ENCODE data around the gene NR1H4.
"Not testable (repeated sequence)": the region's sequence is repeated elsewhere in the genome, so short reads cannot be mapped to it uniquely, and the experiment has no call there.

Gene NR1H4

DNA sequence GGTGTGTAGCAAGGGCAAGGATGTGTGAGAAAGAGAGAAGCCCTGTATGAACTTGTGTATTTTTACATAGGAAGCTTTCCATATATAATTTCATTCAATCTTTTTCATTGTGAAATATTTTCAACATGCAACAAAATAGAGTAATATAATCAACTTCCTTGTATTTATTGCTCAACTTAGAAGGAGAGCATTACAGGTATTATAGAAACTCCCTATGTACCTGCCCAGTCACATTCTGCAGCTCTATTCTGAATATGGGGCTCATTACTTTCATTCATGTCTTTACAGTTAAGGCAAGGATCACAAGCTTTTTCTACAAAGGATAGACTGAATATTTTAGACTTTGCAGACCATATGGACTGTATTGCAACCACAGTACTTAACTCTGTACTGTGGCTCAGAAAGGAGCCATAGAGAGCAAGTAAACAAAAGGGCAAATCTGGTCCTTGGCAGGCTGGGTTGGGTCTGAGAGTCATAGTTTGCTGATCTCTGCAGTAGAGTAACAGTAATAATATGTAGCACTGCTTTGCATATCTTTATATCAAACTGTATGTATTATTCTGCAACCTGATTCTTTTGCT, 11.3 kb downstream of the NR1H4 start:
- H3K4me1 Mint-ChIP-seq (ENCODE audit: low read depth): no peaks in the 10 kb centered on the region
- peaks cover 3% of the 10 kb centered on the region for H3K27me3 Mint-ChIP-seq
- no peaks in the 10 kb centered on the region for H3K36me3 Mint-ChIP-seq (ENCODE audit: low read depth)
- H3K9me3 Mint-ChIP-seq: no peaks in the 10 kb centered on the region
- no peak overlapping the region for H3K4me3 Mint-ChIP-seq
- intact Hi-C loops (cut with micrococcal nuclease): no loop called here
- no peak overlapping the region for H3K27ac Mint-ChIP-seq

DNA sequence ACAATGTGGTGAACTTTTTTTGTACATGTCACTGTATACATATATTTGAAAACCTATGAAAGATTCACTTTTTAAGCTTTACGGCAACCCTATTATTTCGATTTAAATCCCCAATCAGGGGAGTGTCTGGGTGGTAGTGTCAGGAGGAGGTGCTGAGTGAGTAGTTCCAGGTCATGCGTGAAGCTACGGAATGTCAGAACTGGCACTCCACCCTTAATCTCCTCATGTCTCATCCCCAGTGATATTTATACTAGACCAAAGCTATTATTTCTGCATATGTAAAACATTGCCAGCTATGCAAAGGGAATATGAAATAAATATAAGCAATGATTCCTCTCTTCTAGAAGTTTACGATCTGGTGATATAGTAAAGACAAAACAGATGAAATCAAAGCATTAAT, 12.3 kb downstream of the NR1H4 start:
- intact Hi-C loops (cut with micrococcal nuclease): no loop called here
- Mint-ChIP-seq H3K27ac (no peak overlapping the region), H3K36me3 (ENCODE audit: low read depth) (no peaks in the 10 kb centered on the region), H3K4me3 (no peak overlapping the region), H3K4me1 (ENCODE audit: low read depth) (no peaks in the 10 kb centered on the region), H3K9me3 (no peaks in the 10 kb centered on the region), H3K27me3 (peaks cover 3% of the 10 kb centered on the region)

DNA sequence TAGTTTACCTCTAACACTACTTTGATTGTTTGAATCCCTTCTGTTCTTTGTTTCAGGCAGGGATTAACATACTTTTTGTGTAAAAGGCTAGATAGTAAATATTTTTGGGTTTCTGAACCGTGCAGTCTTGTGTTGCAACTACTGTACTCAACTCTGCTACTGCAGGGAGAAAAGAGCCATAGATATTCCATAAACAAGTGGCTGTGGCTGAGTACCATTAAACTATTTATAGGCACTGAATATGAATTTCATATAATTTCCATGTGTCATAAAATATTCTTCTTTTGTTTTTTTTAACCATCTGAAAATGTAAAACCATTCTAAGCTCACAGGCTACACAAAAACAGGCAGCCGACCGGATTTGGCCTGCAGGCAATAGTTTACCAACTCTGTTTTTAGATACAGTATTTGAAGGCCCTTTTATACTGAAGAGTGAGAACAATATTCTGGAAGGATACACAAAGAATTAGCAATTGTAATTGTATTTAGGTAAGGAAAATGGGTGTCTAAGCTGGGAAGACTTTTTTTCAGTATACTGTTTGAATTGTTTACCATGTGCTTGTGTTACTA, 15.7 kb downstream of the NR1H4 start:
- Mint-ChIP-seq H3K9me3 (no peaks in the 10 kb centered on the region), H3K36me3 (ENCODE audit: low read depth) (no peaks in the 10 kb centered on the region), H3K27ac (no peak overlapping the region), H3K27me3 (peaks cover 3% of the 10 kb centered on the region), H3K4me1 (ENCODE audit: low read depth) (no peaks in the 10 kb centered on the region), H3K4me3 (no peak overlapping the region)
- intact Hi-C loops (cut with micrococcal nuclease): no loop called here

- intact Hi-C loops (cut with micrococcal nuclease): no loop called here
- Mint-ChIP-seq H3K4me3 (no peak overlapping the region), H3K27me3 (peaks cover 3% of the 10 kb centered on the region), H3K36me3 (ENCODE audit: low read depth) (no peaks in the 10 kb centered on the region), H3K27ac (no peak overlapping the region), H3K9me3 (no peaks in the 10 kb centered on the region), H3K4me1 (ENCODE audit: low read depth) (no peaks in the 10 kb centered on the region)
Observed at GRCh38 chr12:100490056-100490455, 16.4 kb downstream of the NR1H4 start.

DNA sequence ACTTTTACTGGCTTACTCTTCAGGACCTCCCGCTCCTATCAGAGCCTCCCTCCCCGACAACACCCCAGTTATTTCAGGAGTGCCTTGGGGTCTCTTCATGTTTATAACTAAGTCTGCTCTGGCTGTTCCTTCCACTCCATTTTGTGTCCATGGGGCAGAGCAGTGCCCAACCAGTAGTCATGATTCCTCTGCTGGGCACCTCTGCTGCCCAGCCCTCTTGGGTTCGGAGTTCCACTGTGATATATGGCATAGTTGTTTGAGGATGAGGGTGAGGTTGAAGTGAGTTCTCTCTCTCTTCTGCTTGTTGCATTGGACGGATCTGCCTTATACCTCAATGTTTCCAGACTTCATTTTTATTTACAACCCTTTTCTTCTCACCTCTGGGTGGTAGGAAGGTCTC, 17.4 kb downstream of the NR1H4 start:
- no peak overlapping the region for H3K27ac Mint-ChIP-seq
- H3K27me3 Mint-ChIP-seq: peaks cover 3% of the 10 kb centered on the region
- H3K36me3 Mint-ChIP-seq (ENCODE audit: low read depth): no peaks in the 10 kb centered on the region
- H3K9me3 Mint-ChIP-seq: no peaks in the 10 kb centered on the region
- H3K4me3 Mint-ChIP-seq: no peak overlapping the region
- H3K4me1 Mint-ChIP-seq (ENCODE audit: low read depth): no peaks in the 10 kb centered on the region
- intact Hi-C loops (cut with micrococcal nuclease): no loop called here

DNA sequence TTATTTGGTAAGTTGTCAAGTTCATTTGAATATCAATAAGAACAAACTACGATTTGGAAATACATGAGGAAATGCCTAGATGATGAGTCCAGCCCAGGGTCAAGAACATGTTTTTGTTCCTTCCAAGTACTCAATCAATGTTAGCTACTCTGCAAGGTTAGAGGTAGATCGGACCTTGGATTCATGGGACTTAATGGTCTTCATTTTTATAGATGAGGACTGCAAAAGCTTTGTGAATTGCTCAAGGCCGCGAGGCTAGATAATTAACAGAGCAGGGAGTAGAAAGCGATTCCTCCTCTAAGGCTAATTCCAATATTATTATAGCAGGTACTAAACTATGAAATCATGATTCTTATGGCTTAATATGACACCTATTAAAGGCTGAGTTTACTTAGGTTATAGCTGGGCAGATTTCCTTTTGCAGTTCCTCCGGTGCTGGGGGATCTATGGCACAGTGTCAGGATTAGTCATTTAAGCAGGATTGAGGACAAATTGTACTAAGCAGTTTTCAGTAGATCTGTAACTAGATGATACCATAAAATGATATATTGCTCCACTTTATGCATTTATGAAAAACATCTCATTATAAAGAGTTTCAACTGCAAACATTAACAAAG, 19.8 kb downstream of the NR1H4 start:
- Mint-ChIP-seq H3K9me3 (no peaks in the 10 kb centered on the region), H3K4me1 (ENCODE audit: low read depth) (no peaks in the 10 kb centered on the region), H3K27ac (no peak overlapping the region), H3K27me3 (no peaks in the 10 kb centered on the region), H3K4me3 (no peak overlapping the region), H3K36me3 (ENCODE audit: low read depth) (no peaks in the 10 kb centered on the region)
- intact Hi-C loops (cut with micrococcal nuclease): no loop called here

- Mint-ChIP-seq H3K27ac (no peak overlapping the region), H3K4me3 (no peak overlapping the region), H3K4me1 (ENCODE audit: low read depth) (no peaks in the 10 kb centered on the region), H3K27me3 (no peaks in the 10 kb centered on the region), H3K9me3 (no peaks in the 10 kb centered on the region), H3K36me3 (ENCODE audit: low read depth) (no peaks in the 10 kb centered on the region)
- intact Hi-C loops (cut with micrococcal nuclease): no loop called here
Observed at GRCh38 chr12:100494026-100494425, 20.4 kb downstream of the NR1H4 start.

- Mint-ChIP-seq H3K27me3 (no peaks in the 10 kb centered on the region), H3K4me3 (no peak overlapping the region), H3K27ac (no peak overlapping the region), H3K4me1 (ENCODE audit: low read depth) (no peaks in the 10 kb centered on the region), H3K9me3 (no peaks in the 10 kb centered on the region), H3K36me3 (ENCODE audit: low read depth) (no peaks in the 10 kb centered on the region)
- intact Hi-C loops (cut with micrococcal nuclease): no loop called here
Observed at GRCh38 chr12:100494538-100494937, 20.9 kb downstream of the NR1H4 start.

DNA sequence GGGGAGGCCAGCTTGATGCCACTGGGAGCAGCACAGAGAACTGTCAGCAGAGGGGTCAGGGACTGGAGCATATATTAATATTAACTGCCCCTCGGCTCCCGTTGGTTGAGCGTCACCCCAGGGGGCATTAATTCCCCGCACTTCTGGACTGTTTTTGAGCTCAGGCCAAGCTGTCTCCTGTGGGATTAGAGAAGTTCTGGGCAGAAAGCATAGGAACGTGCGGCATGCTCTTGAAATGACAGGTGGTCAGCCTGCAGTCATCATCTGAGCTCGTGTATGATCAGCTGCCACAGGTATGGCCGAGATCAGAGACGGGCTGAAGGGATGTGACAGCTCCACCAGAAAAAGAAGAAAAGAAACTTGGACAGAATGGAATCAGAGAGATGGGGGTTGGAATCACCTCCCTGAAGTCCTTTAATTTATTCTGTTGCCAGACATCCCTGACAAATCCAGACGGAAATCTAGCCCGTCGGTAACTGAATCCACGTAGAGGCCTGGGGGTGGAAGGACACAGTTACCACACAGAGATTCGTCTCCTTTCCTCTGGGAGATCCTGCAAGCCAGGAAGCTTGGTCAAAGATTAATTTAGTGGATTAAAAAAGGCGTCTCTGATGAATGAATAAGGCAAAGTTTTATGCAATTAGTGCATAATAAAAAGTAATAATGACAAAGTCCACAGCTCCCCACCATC, 23.6 kb downstream of the NR1H4 start:
- Mint-ChIP-seq H3K27me3 (no peaks in the 10 kb centered on the region), H3K9me3 (no peaks in the 10 kb centered on the region)
- intact Hi-C loops (cut with micrococcal nuclease): no loop called here

DNA sequence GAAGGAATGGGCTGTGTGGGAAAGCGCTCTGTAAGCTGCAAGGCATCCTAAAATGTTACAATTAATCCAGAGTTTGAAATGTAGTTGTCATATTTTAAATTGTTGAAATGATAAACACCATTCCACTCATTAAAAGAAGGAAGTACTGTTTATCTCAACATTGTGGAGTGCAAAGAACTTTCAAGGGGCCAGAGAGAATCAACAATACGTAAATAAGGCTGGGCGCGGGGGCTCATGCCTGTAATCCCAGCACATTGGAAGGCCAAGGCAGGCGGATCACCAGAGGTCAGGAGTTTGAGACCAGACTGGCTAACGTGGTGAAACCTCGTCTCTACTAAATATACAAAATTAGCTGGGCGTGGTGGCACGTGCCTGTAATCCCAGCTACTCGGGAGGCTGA, 24.5 kb downstream of the NR1H4 start:
- no peaks in the 10 kb centered on the region for H3K9me3 Mint-ChIP-seq
- H3K4me3 Mint-ChIP-seq: no peak overlapping the region
- H3K4me1 Mint-ChIP-seq (ENCODE audit: low read depth): no peaks in the 10 kb centered on the region
- H3K27ac Mint-ChIP-seq: no peak overlapping the region
- intact Hi-C loops (cut with micrococcal nuclease): no loop called here
- no peaks in the 10 kb centered on the region for H3K27me3 Mint-ChIP-seq
- H3K36me3 Mint-ChIP-seq (ENCODE audit: low read depth): no peaks in the 10 kb centered on the region

More for the DNA sequence above, 23.6 kb downstream of the NR1H4 start:
- no peak overlapping the region for H3K27ac Mint-ChIP-seq
- H3K4me1 Mint-ChIP-seq (ENCODE audit: low read depth): no peaks in the 10 kb centered on the region
- H3K36me3 Mint-ChIP-seq (ENCODE audit: low read depth): no peaks in the 10 kb centered on the region
- no peak overlapping the region for H3K4me3 Mint-ChIP-seq

DNA sequence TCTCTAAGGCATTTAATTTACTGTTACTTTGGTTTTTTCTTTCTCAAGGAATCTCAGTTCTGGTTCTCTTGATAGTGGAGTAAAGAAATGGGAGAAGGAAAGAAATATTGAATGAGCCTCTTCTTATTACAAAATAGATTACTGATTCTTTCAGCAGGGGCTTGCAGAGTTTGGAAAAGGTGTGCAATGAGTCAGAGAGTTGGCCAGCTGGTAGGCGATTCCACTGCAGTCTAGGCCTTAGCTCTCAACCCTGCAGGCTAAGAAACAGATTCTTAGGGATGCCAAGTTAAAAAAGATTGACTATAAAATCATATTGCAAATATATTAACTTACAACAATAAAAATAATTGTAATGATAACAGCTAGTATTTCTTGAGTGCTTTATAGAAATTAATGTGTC, 25.8 kb downstream of the NR1H4 start:
- H3K27ac Mint-ChIP-seq: no peak overlapping the region
- no peaks in the 10 kb centered on the region for H3K27me3 Mint-ChIP-seq
- intact Hi-C loops (cut with micrococcal nuclease): no loop called here
- H3K4me3 Mint-ChIP-seq: no peak overlapping the region
- H3K36me3 Mint-ChIP-seq (ENCODE audit: low read depth): no peaks in the 10 kb centered on the region
- H3K9me3 Mint-ChIP-seq: no peaks in the 10 kb centered on the region
- H3K4me1 Mint-ChIP-seq (ENCODE audit: low read depth): no peaks in the 10 kb centered on the region

GRCh38 chr12:100502718-100503117, 29.1 kb downstream of the NR1H4 start:
- H3K4me3 Mint-ChIP-seq; H3K27me3 Mint-ChIP-seq; intact Hi-C loops (cut with micrococcal nuclease); H3K36me3 Mint-ChIP-seq (ENCODE audit: low read depth); H3K9me3 Mint-ChIP-seq; H3K27ac Mint-ChIP-seq; H3K4me1 Mint-ChIP-seq (ENCODE audit: low read depth): not testable (repeated sequence)

DNA sequence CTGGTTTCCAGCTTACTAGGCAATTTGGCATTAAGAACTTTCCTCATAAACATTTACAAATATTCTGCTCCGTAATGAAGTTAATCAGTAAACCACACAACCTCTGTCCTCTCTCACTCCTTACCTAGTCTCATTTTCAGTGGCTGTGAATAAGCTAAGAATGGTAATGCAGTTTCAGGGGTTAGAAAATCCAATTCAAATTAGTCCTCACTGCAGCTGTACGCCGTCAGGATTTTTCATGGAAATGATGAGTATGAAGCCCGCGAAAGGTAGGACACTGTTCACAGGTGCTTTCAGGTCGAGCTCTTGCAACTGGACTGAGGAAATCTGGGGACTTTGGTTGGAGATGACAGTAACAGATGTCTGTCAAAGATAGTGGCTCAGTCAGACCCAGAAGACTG, 29.6 kb downstream of the NR1H4 start:
- H3K36me3 Mint-ChIP-seq (ENCODE audit: low read depth): no peaks in the 10 kb centered on the region
- no peaks in the 10 kb centered on the region for H3K4me1 Mint-ChIP-seq (ENCODE audit: low read depth)
- intact Hi-C loops (cut with micrococcal nuclease): no loop called here
- H3K4me3 Mint-ChIP-seq: no peak overlapping the region
- H3K27me3 Mint-ChIP-seq: peaks cover 1% of the 10 kb centered on the region
- H3K9me3 Mint-ChIP-seq: no peaks in the 10 kb centered on the region
- no peak overlapping the region for H3K27ac Mint-ChIP-seq

DNA sequence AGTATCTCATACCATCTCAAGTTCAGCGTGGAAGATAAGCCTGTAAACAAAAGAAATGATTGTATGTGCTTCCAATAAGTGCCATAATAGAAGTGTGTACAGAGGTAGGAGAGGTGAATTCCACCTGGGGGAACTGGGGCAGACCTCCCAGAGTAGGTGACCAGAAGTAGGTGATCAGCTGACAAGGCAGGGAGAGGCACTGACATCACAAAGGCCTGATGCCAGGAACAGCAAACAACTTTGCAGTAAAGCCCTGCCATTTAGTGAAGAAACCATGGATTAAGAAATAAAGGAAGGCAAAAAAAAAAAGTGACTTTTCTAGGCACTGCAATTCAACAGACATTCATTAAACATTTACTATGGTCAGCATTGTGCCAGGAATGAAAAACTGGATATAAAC, 31.1 kb downstream of the NR1H4 start:
- Mint-ChIP-seq H3K4me3 (no peak overlapping the region), H3K27me3 (peaks cover 1% of the 10 kb centered on the region), H3K9me3 (no peaks in the 10 kb centered on the region), H3K27ac (no peak overlapping the region), H3K4me1 (ENCODE audit: low read depth) (no peaks in the 10 kb centered on the region), H3K36me3 (ENCODE audit: low read depth) (no peaks in the 10 kb centered on the region)
- intact Hi-C loops (cut with micrococcal nuclease): no loop called here
